ENCODE data around the gene TTYH1. TPM values are rescaled to one million over a fixed set of nuclear protein-coding genes. Genes with fewer than 3 reads are reported as not detected.
A peak's percentile ranks its signal among the peaks of the same experiment; 100 is the strongest.

The TTYH1 gene
- total RNA-seq, 3 donors from 2014 or later: 0.55 to 8.7 (median 1.3) TPM

GRCh38 chr19:54383330-54383729 is 31.9 kb upstream of the TTYH1 start:
- TF ChIP-seq CTCF (IDR thresholded peaks at IDR 0.05): no peak
- Histone ChIP-seq H3K9me3 (no peaks in the 10 kb centered on the region), H3K4me3 (no peak overlapping the region), H3K36me3 (ENCODE audit: low read depth) (no peaks in the 10 kb centered on the region), H3K4me1 (ENCODE audit: low read depth) (no peaks in the 10 kb centered on the region)
- ATAC-seq (no peak), DNase-seq (no peak)
- intact Hi-C loops (cut with DNase I, micrococcal nuclease): no loop called here

- intact Hi-C loops (cut with DNase I, micrococcal nuclease): no loop called here
- Histone ChIP-seq H3K4me1 (ENCODE audit: low read depth) (no peaks in the 10 kb centered on the region), H3K36me3 (ENCODE audit: low read depth) (no peaks in the 10 kb centered on the region), H3K4me3 (no peak overlapping the region), H3K9me3 (no peaks in the 10 kb centered on the region)
- TF ChIP-seq CTCF (IDR thresholded peaks at IDR 0.05): no peak
- ATAC-seq: peak; percentile 63
- DNase-seq: peak in 2 of 3 donors; percentile 43 to 58
These were observed 27.1 kb upstream of the TTYH1 start for GRCh38 chr19:54387991-54388801.

GRCh38 chr19:54388802-54389139 is 26.5 kb upstream of the TTYH1 start:
- Histone ChIP-seq H3K4me3 (no peak overlapping the region), H3K36me3 (ENCODE audit: low read depth) (no peaks in the 10 kb centered on the region), H3K9me3 (no peaks in the 10 kb centered on the region), H3K4me1 (ENCODE audit: low read depth) (no peaks in the 10 kb centered on the region)
- DNase-seq (no peak), ATAC-seq (no peak)
- TF ChIP-seq CTCF (IDR thresholded peaks at IDR 0.05): no peak
- intact Hi-C loops (cut with DNase I, micrococcal nuclease): no loop called here

GRCh38 chr19:54389553-54389952 is 25.7 kb upstream of the TTYH1 start:
- no peak for TF ChIP-seq CTCF (IDR thresholded peaks at IDR 0.05)
- Histone ChIP-seq H3K36me3 (ENCODE audit: low read depth) (no peaks in the 10 kb centered on the region), H3K4me3 (no peak overlapping the region), H3K9me3 (no peaks in the 10 kb centered on the region), H3K4me1 (ENCODE audit: low read depth) (no peaks in the 10 kb centered on the region)
- intact Hi-C loops (cut with DNase I, micrococcal nuclease): no loop called here
- ATAC-seq: no peak
- DNase-seq: no peak

DNA sequence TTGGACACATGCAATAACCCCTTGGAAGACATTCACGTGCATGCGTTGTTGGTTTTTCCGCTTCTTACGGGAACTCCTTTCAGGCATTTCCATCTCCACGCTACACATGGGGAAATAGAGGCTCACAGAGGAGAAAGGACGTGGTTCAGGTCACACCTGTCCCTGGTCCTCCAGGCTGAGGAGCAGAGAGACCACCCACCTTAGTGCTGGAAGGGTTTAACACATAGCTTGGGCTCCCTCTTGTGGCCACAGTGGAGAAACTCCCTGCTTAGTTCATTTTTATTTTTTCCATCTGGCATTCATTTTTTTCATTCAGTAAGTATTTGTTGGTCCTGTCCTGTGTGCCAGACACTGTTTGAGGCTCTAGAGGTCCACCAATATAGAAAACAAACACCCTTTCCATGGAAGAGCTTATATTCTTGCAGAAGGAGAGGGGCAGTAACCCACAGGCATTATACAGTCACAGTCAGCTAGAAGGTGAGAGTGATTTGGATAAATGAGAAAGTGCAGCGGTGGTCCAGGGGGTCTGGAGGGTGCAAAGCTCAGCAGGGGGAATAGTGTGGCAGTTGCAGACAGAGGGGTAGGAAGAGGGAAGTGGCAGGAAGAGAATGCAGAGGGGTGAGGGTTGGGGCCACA is 24.2 kb upstream of the TTYH1 start:
- Histone ChIP-seq H3K9me3 (no peaks in the 10 kb centered on the region), H3K4me1 (ENCODE audit: low read depth) (no peaks in the 10 kb centered on the region), H3K36me3 (ENCODE audit: low read depth) (no peaks in the 10 kb centered on the region), H3K4me3 (no peak overlapping the region)
- DNase-seq (peak in 1 of 3 donors; percentile 46), ATAC-seq (peak; percentile 48)
- intact Hi-C loops (cut with DNase I, micrococcal nuclease): loop anchor here in 1 of 2 donors (10.0 kb wide), 1 partner anchor 56 kb away; the partner anchor contains the start of gene LILRA4
- TF ChIP-seq CTCF (IDR thresholded peaks at IDR 0.05): peak; percentile 61
